ENCODE results near the gene ATP10D. TPM values are rescaled to one million over a fixed set of nuclear protein-coding genes. Genes with fewer than 3 reads are reported as not detected.
"Not testable (repeated sequence)": the region's sequence is repeated elsewhere in the genome, so short reads cannot be mapped to it uniquely, and the experiment has no call there.

The ATP10D gene
- total RNA-seq, 8 experiments from 2014 or later, result 1.7 to 26.6 (median 10.3) TPM

GRCh38 chr4:47550899-47551548 is 65.9 kb downstream of the ATP10D start:
- in situ Hi-C loops (cut with MboI; ENCODE audit: low pct_unique_long_range_greater_than_20kb in 2 of 9, low sequenced_read_pairs in 9 of 9, unreplicated experiment in 9 of 9), result no loop called here
- ATAC-seq (replicated peaks in 6 of 8), result no peak
- H3K4me3 ChIP-seq, result no peak overlapping the region
- H3K27ac ChIP-seq, result no peak overlapping the region
- H3K4me1 ChIP-seq (replicated peaks in 1 of 2), result no peaks in the 10 kb centered on the region
- 80 to 100% (median 94%) methylated on average over 1 to 7 of the region's 7 CpGs; no CpG with 5 or more reads in 2 of the 10 experiments for WGBS, 10 experiments

GRCh38 chr4:47551682-47552081 is 66.6 kb downstream of the ATP10D start:
- H3K27ac ChIP-seq, result no peak overlapping the region
- ATAC-seq (replicated peaks in 6 of 8), result no peak

GRCh38 chr4:47553329-47554125 is 68.5 kb downstream of the ATP10D start:
- no peak overlapping the region for H3K4me3 ChIP-seq
- in situ Hi-C loops (cut with MboI; ENCODE audit: low pct_unique_long_range_greater_than_20kb in 2 of 9, low sequenced_read_pairs in 9 of 9, unreplicated experiment in 9 of 9), result no loop called here
- H3K4me1 ChIP-seq (replicated peaks in 1 of 2), result no peaks in the 10 kb centered on the region
- H3K27ac ChIP-seq, result no peak overlapping the region
- no peak for ATAC-seq (replicated peaks in 6 of 8)
- WGBS, 10 experiments, result 76 to 100% (median 94%) methylated on average over 2 of the region's 2 CpGs; no CpG with 5 or more reads in 1 of the 10 experiments

More at GRCh38 chr4:47551682-47552081, 66.6 kb downstream of the ATP10D start:
- Histone ChIP-seq H3K4me1 (replicated peaks in 1 of 2) (no peaks in the 10 kb centered on the region), H3K4me3 (no peak overlapping the region)
- in situ Hi-C loops (cut with MboI; ENCODE audit: low pct_unique_long_range_greater_than_20kb in 2 of 9, low sequenced_read_pairs in 9 of 9, unreplicated experiment in 9 of 9), result no loop called here

GRCh38 chr4:47555920-47556319 is 70.8 kb downstream of the ATP10D start:
- H3K27ac ChIP-seq; H3K4me1 ChIP-seq (replicated peaks in 1 of 2); in situ Hi-C loops (cut with MboI; ENCODE audit: low pct_unique_long_range_greater_than_20kb in 2 of 9, low sequenced_read_pairs in 9 of 9, unreplicated experiment in 9 of 9); ATAC-seq (replicated peaks in 6 of 8); H3K4me3 ChIP-seq: not testable (repeated sequence)
- 0 to 100% (median 60%) methylated on average over 1 to 2 of the region's 3 CpGs; no CpG with 5 or more reads in 3 of the 10 experiments for WGBS, 10 experiments

- no peaks in the 10 kb centered on the region for H3K4me1 ChIP-seq (replicated peaks in 1 of 2)
- H3K27ac ChIP-seq, result no peak overlapping the region
- H3K4me3 ChIP-seq, result no peak overlapping the region
- ATAC-seq (replicated peaks in 6 of 8), result no peak
- in situ Hi-C loops (cut with MboI; ENCODE audit: low pct_unique_long_range_greater_than_20kb in 2 of 9, low sequenced_read_pairs in 9 of 9, unreplicated experiment in 9 of 9), result no loop called here
- 92 to 100% (median 100%) methylated on average over 2 of the region's 2 CpGs; no CpG with 5 or more reads in 2 of the 10 experiments for WGBS, 10 experiments
These were observed 72.2 kb downstream of the ATP10D start for GRCh38 chr4:47557255-47557654.

GRCh38 chr4:47560682-47561081 is 75.6 kb downstream of the ATP10D start:
- H3K27ac ChIP-seq, result no peak overlapping the region
- H3K4me3 ChIP-seq, result no peak overlapping the region
- ATAC-seq (replicated peaks in 6 of 8), result peak in 3 of 8 experiments; percentile 53 to 80 (median 79)
- in situ Hi-C loops (cut with MboI; ENCODE audit: low pct_unique_long_range_greater_than_20kb in 2 of 9, low sequenced_read_pairs in 9 of 9, unreplicated experiment in 9 of 9), result no loop called here
- WGBS, 10 experiments, result 100% methylated on average over 1 of the region's 1 CpG; no CpG with 5 or more reads in 4 of the 10 experiments
- no peaks in the 10 kb centered on the region for H3K4me1 ChIP-seq (replicated peaks in 1 of 2)

- no peak overlapping the region for H3K4me3 ChIP-seq
- in situ Hi-C loops (cut with MboI; ENCODE audit: low pct_unique_long_range_greater_than_20kb in 2 of 9, low sequenced_read_pairs in 9 of 9, unreplicated experiment in 9 of 9), result no loop called here
- WGBS, 10 experiments, result 20 to 100% (median 92%) methylated on average over 1 of the region's 1 CpG; no CpG with 5 or more reads in 2 of the 10 experiments
- H3K4me1 ChIP-seq (replicated peaks in 1 of 2), result no peaks in the 10 kb centered on the region
- no peak overlapping the region for H3K27ac ChIP-seq
- ATAC-seq (replicated peaks in 6 of 8), result no peak
These were observed 76.3 kb downstream of the ATP10D start for GRCh38 chr4:47561331-47561730.

- WGBS, 10 experiments, result 33 to 100% (median 77%) methylated on average over 1 to 3 of the region's 3 CpGs; no CpG with 5 or more reads in 3 of the 10 experiments
- Histone ChIP-seq H3K4me1 (replicated peaks in 1 of 2) (no peaks in the 10 kb centered on the region), H3K4me3 (no peak overlapping the region), H3K27ac (no peak overlapping the region)
- peak in 2 of 8 experiments; percentile 18 to 29 for ATAC-seq (replicated peaks in 6 of 8)
- in situ Hi-C loops (cut with MboI; ENCODE audit: low pct_unique_long_range_greater_than_20kb in 2 of 9, low sequenced_read_pairs in 9 of 9, unreplicated experiment in 9 of 9), result no loop called here
These were observed 77.2 kb downstream of the ATP10D start for GRCh38 chr4:47562297-47562696.

GRCh38 chr4:47566566-47566965 is 81.5 kb downstream of the ATP10D start:
- H3K4me1 ChIP-seq (replicated peaks in 1 of 2), result no peaks in the 10 kb centered on the region
- no peak overlapping the region for H3K27ac ChIP-seq
- in situ Hi-C loops (cut with MboI; ENCODE audit: low pct_unique_long_range_greater_than_20kb in 2 of 9, low sequenced_read_pairs in 9 of 9, unreplicated experiment in 9 of 9), result no loop called here
- H3K4me3 ChIP-seq, result no peak overlapping the region
- 17 to 95% (median 78%) methylated on average over 1 to 2 of the region's 2 CpGs; no CpG with 5 or more reads in 1 of the 10 experiments for WGBS, 10 experiments
- ATAC-seq (replicated peaks in 6 of 8), result no peak

- H3K27ac ChIP-seq, result no peak overlapping the region
- no peaks in the 10 kb centered on the region for H3K4me1 ChIP-seq (replicated peaks in 1 of 2)
- no peak overlapping the region for H3K4me3 ChIP-seq
- in situ Hi-C loops (cut with MboI; ENCODE audit: low pct_unique_long_range_greater_than_20kb in 2 of 9, low sequenced_read_pairs in 9 of 9, unreplicated experiment in 9 of 9), result no loop called here
- ATAC-seq (replicated peaks in 6 of 8), result no peak
These were observed 81.9 kb downstream of the ATP10D start for GRCh38 chr4:47566969-47567368.

- Histone ChIP-seq H3K4me3 (no peak overlapping the region), H3K27ac (no peak overlapping the region), H3K4me1 (replicated peaks in 1 of 2) (no peaks in the 10 kb centered on the region)
- WGBS, 10 experiments, result 80 to 100% (median 100%) methylated on average over 1 of the region's 1 CpG; no CpG with 5 or more reads in 3 of the 10 experiments
- in situ Hi-C loops (cut with MboI; ENCODE audit: low pct_unique_long_range_greater_than_20kb in 2 of 9, low sequenced_read_pairs in 9 of 9, unreplicated experiment in 9 of 9), result no loop called here
- ATAC-seq (replicated peaks in 6 of 8), result peak in 3 of 8 experiments; percentile 23 to 47 (median 33)
These were observed 82.4 kb downstream of the ATP10D start for GRCh38 chr4:47567511-47567910.

GRCh38 chr4:47570816-47571215 is 85.7 kb downstream of the ATP10D start:
- Histone ChIP-seq H3K4me1 (replicated peaks in 1 of 2) (peaks cover 0 to 3% of the 10 kb centered on the region in 2 donors), H3K27ac (no peak overlapping the region), H3K4me3 (no peak overlapping the region)
- no peak for ATAC-seq (replicated peaks in 6 of 8)
- in situ Hi-C loops (cut with MboI; ENCODE audit: low pct_unique_long_range_greater_than_20kb in 2 of 9, low sequenced_read_pairs in 9 of 9, unreplicated experiment in 9 of 9), result no loop called here

- in situ Hi-C loops (cut with MboI; ENCODE audit: low pct_unique_long_range_greater_than_20kb in 2 of 9, low sequenced_read_pairs in 9 of 9, unreplicated experiment in 9 of 9), result no loop called here
- no peak for ATAC-seq (replicated peaks in 6 of 8)
- H3K4me1 ChIP-seq (replicated peaks in 1 of 2), result peaks cover 0 to 3% of the 10 kb centered on the region in 2 donors
- H3K4me3 ChIP-seq, result no peak overlapping the region
- 57 to 100% (median 81%) methylated on average over 1 to 3 of the region's 3 CpGs; no CpG with 5 or more reads in 1 of the 10 experiments for WGBS, 10 experiments
- no peak overlapping the region for H3K27ac ChIP-seq
These were observed 87.9 kb downstream of the ATP10D start for GRCh38 chr4:47572981-47573380.

All from motor neuron (in vitro differentiated cells).